NB4 (cell line): ENCODE data around the gene PLPPR5.

ENCODE experiments used
- MYC ChIP-seq: IDR thresholded peaks from 2 replicates; pipeline ENCODE4 v1.6.1; 2011; ENCODE audit warnings: low read depth, low read length
- POLR2A ChIP-seq: IDR thresholded peaks from 2 replicates; pipeline ENCODE4 v1.6.1; 2011; ENCODE audit warnings: mild to moderate bottlenecking; ENCODE audit not compliant: insufficient read length; ENCODE audit errors: extremely low read depth
- TF ChIP-seq, protein P1 (sequence below): IDR thresholded peaks from one replicate; pipeline ENCODE4 v1.5.1; 2012; ENCODE audit warnings: low read depth, low read length
- TF ChIP-seq, protein P2 (sequence below): IDR thresholded peaks from 2 replicates; pipeline ENCODE4 v1.6.1; 2011; ENCODE audit warnings: low read depth, low read length

DNA sequence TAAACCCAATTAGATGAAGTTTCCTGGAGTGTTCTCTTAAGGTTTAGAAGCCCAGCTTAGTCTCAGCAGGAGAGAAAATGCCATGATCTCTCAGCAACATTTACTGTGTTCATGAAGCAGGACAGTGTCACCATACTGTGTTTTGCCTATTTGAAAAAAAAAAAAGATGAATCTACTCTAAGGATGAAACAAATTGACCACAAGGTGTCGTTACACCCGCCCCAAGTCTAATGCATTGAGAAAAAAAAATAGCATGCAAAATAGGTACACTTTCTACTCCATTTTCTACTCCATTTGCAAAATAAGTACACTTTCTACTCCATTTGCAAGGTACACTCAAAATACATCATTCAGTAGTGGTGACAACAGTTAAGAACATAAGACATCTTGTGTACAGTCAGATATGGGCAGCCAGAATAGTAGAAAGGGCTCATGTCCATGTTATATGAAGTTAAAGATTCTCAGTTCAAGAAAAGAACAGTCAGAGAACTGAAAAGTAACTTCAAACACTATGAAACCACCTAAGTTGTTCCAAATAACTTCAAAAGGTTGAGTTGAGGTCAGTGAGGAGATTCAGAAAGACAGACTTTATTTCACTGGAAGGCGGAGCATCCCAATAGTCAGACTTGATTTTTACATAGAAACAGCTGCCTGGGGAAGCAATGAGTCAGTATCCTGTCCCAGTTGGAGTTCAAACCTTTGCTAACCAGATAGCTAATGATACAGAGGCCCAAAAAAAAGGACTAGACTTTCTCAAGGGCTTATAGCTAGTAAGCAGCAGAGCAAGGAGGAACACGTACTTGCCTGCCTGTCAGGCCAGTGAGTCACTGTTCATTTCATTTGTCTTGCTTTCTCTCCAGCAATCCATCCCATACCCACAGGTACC is 13.3 kb downstream of the PLPPR5 start:
- TF ChIP-seq, protein P1, sequence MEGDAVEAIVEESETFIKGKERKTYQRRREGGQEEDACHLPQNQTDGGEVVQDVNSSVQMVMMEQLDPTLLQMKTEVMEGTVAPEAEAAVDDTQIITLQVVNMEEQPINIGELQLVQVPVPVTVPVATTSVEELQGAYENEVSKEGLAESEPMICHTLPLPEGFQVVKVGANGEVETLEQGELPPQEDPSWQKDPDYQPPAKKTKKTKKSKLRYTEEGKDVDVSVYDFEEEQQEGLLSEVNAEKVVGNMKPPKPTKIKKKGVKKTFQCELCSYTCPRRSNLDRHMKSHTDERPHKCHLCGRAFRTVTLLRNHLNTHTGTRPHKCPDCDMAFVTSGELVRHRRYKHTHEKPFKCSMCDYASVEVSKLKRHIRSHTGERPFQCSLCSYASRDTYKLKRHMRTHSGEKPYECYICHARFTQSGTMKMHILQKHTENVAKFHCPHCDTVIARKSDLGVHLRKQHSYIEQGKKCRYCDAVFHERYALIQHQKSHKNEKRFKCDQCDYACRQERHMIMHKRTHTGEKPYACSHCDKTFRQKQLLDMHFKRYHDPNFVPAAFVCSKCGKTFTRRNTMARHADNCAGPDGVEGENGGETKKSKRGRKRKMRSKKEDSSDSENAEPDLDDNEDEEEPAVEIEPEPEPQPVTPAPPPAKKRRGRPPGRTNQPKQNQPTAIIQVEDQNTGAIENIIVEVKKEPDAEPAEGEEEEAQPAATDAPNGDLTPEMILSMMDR = peak; percentile 25
- no peak for TF ChIP-seq POLR2A
- TF ChIP-seq, protein P2, sequence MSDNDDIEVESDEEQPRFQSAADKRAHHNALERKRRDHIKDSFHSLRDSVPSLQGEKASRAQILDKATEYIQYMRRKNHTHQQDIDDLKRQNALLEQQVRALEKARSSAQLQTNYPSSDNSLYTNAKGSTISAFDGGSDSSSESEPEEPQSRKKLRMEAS = no peak
- TF ChIP-seq MYC = no peak
